Transverse colon (tissue), 4 donors: ENCODE data around the gene STAC.

Experiments
- EP300 ChIP-seq: sonication (generic); formaldehyde crosslinking; IDR thresholded peaks from one replicate; pipeline ENCODE4 v1.6.1; 2017; ENCODE audit warnings: antibody characterized with exemption, low read depth
- POLR2A ChIP-seq: fragments of 450-650 bp; IDR thresholded peaks from one replicate; pipeline ENCODE4 v1.6.1; 2016; ENCODE audit warnings: antibody characterized with exemption, mild to moderate bottlenecking, moderate library complexity
- POLR2AphosphoS5 ChIP-seq, 3 donors: sonication (generic); formaldehyde crosslinking; IDR thresholded peaks; one replicate each; pipeline ENCODE4 v1.6.1; 2016; ENCODE audit warnings: antibody characterized with exemption in 3 of 3
- TF ChIP-seq, protein P1 (sequence below), 5 experiments: fragments of 200-600 bp in 3 of 5; fragments of 450-650 bp in 2 of 5; sonication (generic) in 3 of 5; IDR thresholded peaks; 1 replicate in 2 of 5; 2 replicates in 3 of 5; pipeline ENCODE4 v1.5.1; 2016 to 2017; ENCODE audit warnings: antibody characterized with exemption in 5 of 5, inconsistent platforms in 3 of 5, mild to moderate bottlenecking in 2 of 5, moderate library complexity in 1 of 5

DNA sequence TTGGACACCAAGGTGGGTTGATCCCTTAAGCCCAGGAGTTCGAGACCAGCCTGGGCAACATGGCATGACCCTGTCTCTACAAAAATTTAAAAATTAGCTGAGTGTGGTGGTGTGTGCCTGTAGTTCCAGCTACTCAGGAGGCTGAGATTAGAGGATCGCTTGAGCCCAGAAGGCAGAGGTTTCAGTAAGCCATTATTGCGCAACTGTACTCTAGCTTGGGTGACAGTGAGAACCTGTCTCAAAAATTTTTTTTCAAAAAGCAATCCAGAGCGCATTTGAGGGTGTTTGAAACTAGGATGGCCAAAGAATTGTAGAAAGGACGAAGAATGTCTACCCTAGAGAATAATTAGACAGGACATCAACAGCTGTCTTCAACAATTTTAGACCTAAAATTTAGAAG lies 103.4 kb downstream of the STAC start:
- TF ChIP-seq POLR2A (no peak), POLR2AphosphoS5 (IDR thresholded peaks at IDR 0.05) (no peak), EP300 (no peak)
- TF ChIP-seq, protein P1, sequence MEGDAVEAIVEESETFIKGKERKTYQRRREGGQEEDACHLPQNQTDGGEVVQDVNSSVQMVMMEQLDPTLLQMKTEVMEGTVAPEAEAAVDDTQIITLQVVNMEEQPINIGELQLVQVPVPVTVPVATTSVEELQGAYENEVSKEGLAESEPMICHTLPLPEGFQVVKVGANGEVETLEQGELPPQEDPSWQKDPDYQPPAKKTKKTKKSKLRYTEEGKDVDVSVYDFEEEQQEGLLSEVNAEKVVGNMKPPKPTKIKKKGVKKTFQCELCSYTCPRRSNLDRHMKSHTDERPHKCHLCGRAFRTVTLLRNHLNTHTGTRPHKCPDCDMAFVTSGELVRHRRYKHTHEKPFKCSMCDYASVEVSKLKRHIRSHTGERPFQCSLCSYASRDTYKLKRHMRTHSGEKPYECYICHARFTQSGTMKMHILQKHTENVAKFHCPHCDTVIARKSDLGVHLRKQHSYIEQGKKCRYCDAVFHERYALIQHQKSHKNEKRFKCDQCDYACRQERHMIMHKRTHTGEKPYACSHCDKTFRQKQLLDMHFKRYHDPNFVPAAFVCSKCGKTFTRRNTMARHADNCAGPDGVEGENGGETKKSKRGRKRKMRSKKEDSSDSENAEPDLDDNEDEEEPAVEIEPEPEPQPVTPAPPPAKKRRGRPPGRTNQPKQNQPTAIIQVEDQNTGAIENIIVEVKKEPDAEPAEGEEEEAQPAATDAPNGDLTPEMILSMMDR (IDR thresholded peaks at IDR 0.05), result no peak
